HEK293T (cell line): ENCODE data around the gene LGR6.

Experiments used
- FOXK2 ChIP-seq: fragments of 450-650 bp; IDR thresholded peaks from 2 replicates; pipeline ENCODE4 v1.6.1; 2016; ENCODE audit warnings: mild to moderate bottlenecking
- HDGF ChIP-seq: fragments of 450-650 bp; IDR thresholded peaks from 2 replicates; pipeline ENCODE4 v1.6.1; 2017; ENCODE audit warnings: antibody characterized with exemption, borderline replicate concordance
- L3MBTL2 ChIP-seq: fragments of 450-650 bp; conservative IDR thresholded peaks from 2 replicates; pipeline ENCODE4 v1.6.1; 2016; ENCODE audit warnings: mild to moderate bottlenecking
- SUZ12 ChIP-seq: fragments of 450-650 bp; IDR thresholded peaks from 2 replicates; pipeline ENCODE4 v1.6.1; 2016; ENCODE audit warnings: mild to moderate bottlenecking

- TF ChIP-seq SUZ12 (no peak), HDGF (no peak), FOXK2 (no peak), L3MBTL2 (no peak)
Measured at GRCh38 chr1:202227997-202228401, 34.4 kb downstream of the LGR6 start.
